OCI-LY1 (cell line): Measurements from ENCODE around the gene CHMP3.
A peak's percentile ranks its signal among the peaks of the same experiment; 100 is the strongest.

Experiments
- H2AFZ ChIP-seq: fragments of 200-600 bp; sonication (generic), shearing (Covaris generic); 2 replicates; pipeline ENCODE4 v1.6.0; 2014; ENCODE audit warnings: antibody characterized with exemption, mild to moderate bottlenecking, low read length
- H3F3A ChIP-seq: fragments of 200-600 bp; sonication (generic), shearing (Covaris generic); 2 replicates; pipeline ENCODE4 v1.6.0; 2014; ENCODE audit warnings: mild to moderate bottlenecking, antibody characterized with exemption, low read length, moderate library complexity; ENCODE audit not compliant: insufficient read depth
- H3K27ac ChIP-seq: fragments of 200-600 bp; sonication (generic); 2 replicates; pipeline ENCODE4 v1.5.1; 2014; ENCODE audit warnings: low read length, mixed run types, mild to moderate bottlenecking, low read depth; ENCODE audit not compliant: poor library complexity, severe bottlenecking
- H3K27me3 ChIP-seq: fragments of 200-600 bp; sonication (generic); 2 replicates; pipeline ENCODE4 v1.6.0; 2014; ENCODE audit warnings: antibody characterized with exemption, mild to moderate bottlenecking, low read length, moderate library complexity; ENCODE audit not compliant: insufficient read depth
- H3K36me3 ChIP-seq: fragments of 200-600 bp; sonication (generic); 2 replicates; pipeline ENCODE4 v1.6.1; 2014; ENCODE audit warnings: mild to moderate bottlenecking, antibody characterized with exemption, low read length, moderate library complexity, mixed read lengths; ENCODE audit not compliant: insufficient read depth
- H3K4me1 ChIP-seq: fragments of 200-600 bp; sonication (generic); 2 replicates; pipeline ENCODE4 v1.5.1; 2014; ENCODE audit warnings: mild to moderate bottlenecking, low read length, moderate library complexity; ENCODE audit not compliant: insufficient read depth, severe bottlenecking
- H3K4me2 ChIP-seq: fragments of 200-600 bp; sonication (generic), shearing (Covaris generic); 2 replicates; pipeline ENCODE4 v1.6.1; 2014; ENCODE audit warnings: low read length
- H3K4me3 ChIP-seq: fragments of 200-600 bp; sonication (generic); 2 replicates; pipeline ENCODE4 v1.5.1; 2014; ENCODE audit warnings: low read length, low read depth, mild to moderate bottlenecking, mixed read lengths; ENCODE audit not compliant: poor library complexity, severe bottlenecking
- H3K79me2 ChIP-seq: fragments of 200-600 bp; shearing (Covaris generic); 2 replicates; pipeline ENCODE4 v1.6.1; 2016; ENCODE audit warnings: mixed run types, low read length, mixed read lengths; ENCODE audit not compliant: insufficient read depth
- H3K9ac ChIP-seq: fragments of 200-600 bp; sonication (generic), shearing (Covaris generic); 2 replicates; pipeline ENCODE4 v1.6.1; 2014; ENCODE audit warnings: mild to moderate bottlenecking, low read length, mixed read lengths
- H3K9me2 ChIP-seq: fragments of 200-600 bp; sonication (generic), shearing (Covaris generic); 2 replicates; pipeline ENCODE4 v1.6.1; 2014; ENCODE audit warnings: low read depth, mild to moderate bottlenecking, low read length, mixed read lengths
- H3K9me3 ChIP-seq: fragments of 200-600 bp; shearing (Covaris generic); 2 replicates; pipeline ENCODE4 v1.6.1; 2014; ENCODE audit warnings: low read length, mixed read lengths
- H4K20me1 ChIP-seq: fragments of 200-600 bp; sonication (generic), shearing (Covaris generic); 2 replicates; pipeline ENCODE4 v1.6.0; 2016; ENCODE audit warnings: mild to moderate bottlenecking, low read length; ENCODE audit not compliant: insufficient read depth
- EZH2 ChIP-seq: fragments of 200-600 bp; sonication (generic), shearing (Covaris generic); IDR thresholded peaks from 2 replicates; pipeline ENCODE4 v1.8.0; 2017; ENCODE audit warnings: borderline replicate concordance, mixed run types, mild to moderate bottlenecking, antibody characterized with exemption, low read length, moderate library complexity, mixed read lengths
- TF ChIP-seq, protein P1 (sequence below): fragments of 200-600 bp; sonication (generic), shearing (Covaris generic); IDR thresholded peaks from 2 replicates; pipeline ENCODE4 v1.5.1; 2017; ENCODE audit warnings: mild to moderate bottlenecking, antibody characterized with exemption, low read length, moderate library complexity, mixed read lengths

The CHMP3 gene

DNA sequence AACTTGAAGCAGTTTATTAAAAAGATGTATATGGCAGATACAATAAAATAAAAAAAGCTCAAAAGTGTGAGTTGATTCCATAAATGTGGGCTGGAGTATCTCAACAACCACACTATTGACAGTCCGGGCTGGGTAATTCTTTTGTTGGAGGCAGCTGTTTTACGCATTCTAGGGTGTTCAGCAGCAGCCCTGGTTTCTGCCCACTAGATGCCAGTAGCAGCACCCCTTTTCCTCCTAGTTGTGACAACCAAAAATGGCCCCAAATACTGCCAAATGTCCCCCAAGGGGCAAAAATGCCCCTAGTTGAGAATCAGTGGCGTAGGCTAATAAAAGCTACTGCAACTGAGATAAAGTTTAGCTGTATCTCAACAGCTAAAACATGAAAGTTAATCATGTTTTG lies 44.8 kb downstream of the CHMP3 start:
- H3K79me2 ChIP-seq = no peaks in the 10 kb centered on the region
- no peaks in the 10 kb centered on the region for H3K9me3 ChIP-seq
- H2AFZ ChIP-seq = no peak overlapping the region
- H3K9me2 ChIP-seq = no peaks in the 10 kb centered on the region
- no peak overlapping the region for H3K9ac ChIP-seq
- H3K36me3 ChIP-seq = peaks cover 3% of the 10 kb centered on the region; the same call in 1 of the 2 replicates
- TF ChIP-seq, protein P1, sequence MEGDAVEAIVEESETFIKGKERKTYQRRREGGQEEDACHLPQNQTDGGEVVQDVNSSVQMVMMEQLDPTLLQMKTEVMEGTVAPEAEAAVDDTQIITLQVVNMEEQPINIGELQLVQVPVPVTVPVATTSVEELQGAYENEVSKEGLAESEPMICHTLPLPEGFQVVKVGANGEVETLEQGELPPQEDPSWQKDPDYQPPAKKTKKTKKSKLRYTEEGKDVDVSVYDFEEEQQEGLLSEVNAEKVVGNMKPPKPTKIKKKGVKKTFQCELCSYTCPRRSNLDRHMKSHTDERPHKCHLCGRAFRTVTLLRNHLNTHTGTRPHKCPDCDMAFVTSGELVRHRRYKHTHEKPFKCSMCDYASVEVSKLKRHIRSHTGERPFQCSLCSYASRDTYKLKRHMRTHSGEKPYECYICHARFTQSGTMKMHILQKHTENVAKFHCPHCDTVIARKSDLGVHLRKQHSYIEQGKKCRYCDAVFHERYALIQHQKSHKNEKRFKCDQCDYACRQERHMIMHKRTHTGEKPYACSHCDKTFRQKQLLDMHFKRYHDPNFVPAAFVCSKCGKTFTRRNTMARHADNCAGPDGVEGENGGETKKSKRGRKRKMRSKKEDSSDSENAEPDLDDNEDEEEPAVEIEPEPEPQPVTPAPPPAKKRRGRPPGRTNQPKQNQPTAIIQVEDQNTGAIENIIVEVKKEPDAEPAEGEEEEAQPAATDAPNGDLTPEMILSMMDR = peak; percentile 44
- TF ChIP-seq EZH2 = no peak
- H3K4me2 ChIP-seq = no peak overlapping the region
- H4K20me1 ChIP-seq = no peaks in the 10 kb centered on the region
- no peaks in the 10 kb centered on the region for H3K27me3 ChIP-seq
- no peak overlapping the region for H3K27ac ChIP-seq
- no peak overlapping the region for H3K4me3 ChIP-seq
- no peaks in the 10 kb centered on the region for H3F3A ChIP-seq
- no peaks in the 10 kb centered on the region for H3K4me1 ChIP-seq

DNA sequence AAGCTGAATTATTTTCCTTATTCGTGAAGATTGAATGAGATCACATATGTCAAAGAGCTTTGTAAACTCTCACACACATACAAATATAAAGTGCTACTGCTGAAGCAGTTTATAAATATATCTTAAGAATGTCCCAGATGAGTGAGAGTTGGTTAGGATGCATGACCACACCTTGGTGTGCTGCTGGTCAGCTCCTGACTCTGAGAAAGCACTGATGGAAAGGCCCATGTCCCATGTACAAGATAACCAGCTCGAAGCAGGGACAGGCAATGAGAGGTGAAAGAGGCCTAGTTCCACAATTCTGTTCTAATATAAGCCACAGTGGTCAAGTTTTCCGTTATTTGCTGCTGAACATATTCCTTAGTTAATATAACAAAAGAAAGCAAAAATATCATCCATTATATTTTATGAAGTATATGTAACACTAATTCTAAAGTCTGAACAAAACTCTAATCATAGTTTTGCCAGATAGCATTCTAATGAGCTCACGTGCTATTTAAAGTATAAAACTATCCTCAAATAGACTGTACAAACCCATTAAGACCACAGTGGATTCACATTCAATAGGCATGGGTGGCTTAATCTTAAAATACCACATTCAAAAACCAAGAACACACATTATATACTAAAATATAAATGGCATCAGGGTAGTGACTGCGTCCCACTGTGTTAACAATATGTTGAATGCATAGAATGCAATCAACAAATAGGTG lies 49.1 kb downstream of the CHMP3 start:
- Histone ChIP-seq H2AFZ (no peak overlapping the region), H3K9me2 (no peaks in the 10 kb centered on the region), H3K79me2 (no peaks in the 10 kb centered on the region), H3K27me3 (no peaks in the 10 kb centered on the region), H3K4me1 (no peaks in the 10 kb centered on the region), H4K20me1 (no peaks in the 10 kb centered on the region), H3K4me3 (no peak overlapping the region), H3F3A (no peaks in the 10 kb centered on the region), H3K36me3 (0 out of 2 replicates have a peak, but pooled peaks cover 6% of the 10 kb centered on the region), H3K9ac (no peak overlapping the region), H3K27ac (no peak overlapping the region), H3K9me3 (no peaks in the 10 kb centered on the region), H3K4me2 (no peak overlapping the region)
- TF ChIP-seq, protein P1 = no peak
- no peak for TF ChIP-seq EZH2

DNA sequence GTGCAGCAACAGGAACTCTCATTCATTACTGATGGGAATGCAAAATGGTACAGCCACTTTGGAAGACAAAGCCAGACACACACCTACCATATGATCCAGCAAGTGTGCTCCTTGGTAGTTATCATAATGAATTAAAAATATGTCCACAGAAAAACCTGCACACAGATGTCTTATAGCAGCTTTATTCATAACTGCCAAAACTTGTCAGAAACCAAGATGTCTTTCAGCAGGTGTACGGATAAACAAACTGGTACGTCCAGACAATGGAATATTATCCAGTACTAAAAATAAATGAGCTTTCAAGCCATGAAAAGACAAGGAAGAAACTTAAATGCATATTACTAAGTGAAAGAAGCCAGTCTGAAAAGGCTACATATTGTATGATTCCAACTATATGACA lies 50.4 kb downstream of the CHMP3 start:
- Histone ChIP-seq H3K79me2 (no peaks in the 10 kb centered on the region), H3K36me3 (peaks cover 9% of the 10 kb centered on the region; the same call in 1 of the 2 replicates), H3K4me2 (no peak overlapping the region), H2AFZ (no peak overlapping the region), H3K27ac (no peak overlapping the region), H3K9ac (no peak overlapping the region), H3K9me2 (no peaks in the 10 kb centered on the region), H3K4me1 (no peaks in the 10 kb centered on the region), H3F3A (no peaks in the 10 kb centered on the region), H3K27me3 (no peaks in the 10 kb centered on the region), H3K9me3 (no peaks in the 10 kb centered on the region), H3K4me3 (no peak overlapping the region), H4K20me1 (no peaks in the 10 kb centered on the region)
- TF ChIP-seq, protein P1 = no peak
- TF ChIP-seq EZH2 = no peak
